Stimulated activated naive CD8-positive, alpha-beta T cell treated with anti-CD3 and anti-CD28 coated beads, Interleukin-15, amount 100 ng/mL, for 72 hours (primary cell): ENCODE results near the gene AARSD1.
"Not testable (repeated sequence)": the region's sequence is repeated elsewhere in the genome, so short reads cannot be mapped to it uniquely, and the experiment has no call there.

Experiments used
- ATAC-seq: fragments of 150-1000 bp; cut with Tn5 transposase; 2 replicates; pipeline ENCODE4 v1.10.0; 2021; ENCODE audit warnings: mild to moderate bottlenecking, moderate library complexity
- DNase-seq, 2 donors: peaks; one replicate each; pipeline ENCODE4 v3.0.0; 2021 to 2022
- H3K27ac Mint-ChIP-seq, 2 donors: one replicate each; pipeline ENCODE4 v1.8.0; 2022; ENCODE audit warnings: mild to moderate bottlenecking in 2 of 2, mixed read lengths in 2 of 2, moderate library complexity in 2 of 2
- H3K27me3 Mint-ChIP-seq: one replicate; pipeline ENCODE4 v1.8.0; 2022; ENCODE audit warnings: mixed read lengths
- H3K4me1 Mint-ChIP-seq: one replicate; pipeline ENCODE4 v1.8.0; 2022; ENCODE audit warnings: mild to moderate bottlenecking, mixed read lengths
- H3K4me3 Mint-ChIP-seq, 2 donors: one replicate each; pipeline ENCODE4 v1.8.0; 2022; ENCODE audit warnings: mild to moderate bottlenecking in 2 of 2, mixed read lengths in 2 of 2, moderate library complexity in 1 of 2
- H3K9me3 Mint-ChIP-seq, 2 donors: one replicate each; pipeline ENCODE4 v1.8.0; 2022; ENCODE audit warnings: mixed read lengths in 2 of 2

The AARSD1 gene

DNA sequence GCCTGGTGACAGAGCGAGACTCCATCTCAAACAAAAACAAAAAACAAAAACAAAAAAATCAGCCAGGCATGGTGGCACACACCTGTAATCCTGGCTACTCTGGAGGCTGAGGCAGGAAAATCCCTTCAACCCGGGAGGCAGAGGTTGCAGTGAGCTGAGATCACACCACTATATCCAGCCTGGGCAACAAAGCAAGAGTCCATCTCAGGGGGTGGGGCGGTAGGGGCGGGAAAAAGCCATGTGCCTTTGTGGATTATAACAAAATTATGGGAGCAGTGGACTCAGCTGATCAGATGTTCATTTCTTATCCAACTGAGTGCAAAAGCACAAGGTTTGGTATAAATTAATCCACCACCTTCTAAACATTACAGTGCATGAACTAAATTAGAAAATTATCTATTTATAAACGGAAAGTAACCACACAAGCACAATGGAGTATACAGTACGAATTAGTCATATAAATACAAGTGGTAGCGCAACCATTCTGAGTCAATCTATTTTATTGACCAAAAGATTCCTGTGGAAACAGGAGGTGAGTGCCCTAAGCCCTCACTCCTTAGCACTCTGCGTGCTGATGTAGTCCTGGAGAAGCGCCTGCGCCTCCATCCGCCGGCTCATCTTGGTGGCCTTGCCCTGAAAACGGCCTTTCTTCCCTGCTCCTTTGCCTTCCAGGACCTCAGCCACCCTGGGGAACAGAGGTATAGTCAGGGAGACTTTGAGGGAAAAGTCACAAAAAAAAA, 14.0 kb downstream of the AARSD1 start:
- H3K4me1 Mint-ChIP-seq, result no peaks in the 10 kb centered on the region
- H3K27me3 Mint-ChIP-seq, result no peaks in the 10 kb centered on the region
- H3K9me3 Mint-ChIP-seq, result no peaks in the 10 kb centered on the region
- ATAC-seq, result no peak
- no peak for DNase-seq
- no peak overlapping the region for H3K4me3 Mint-ChIP-seq
- no peak overlapping the region for H3K27ac Mint-ChIP-seq

DNA sequence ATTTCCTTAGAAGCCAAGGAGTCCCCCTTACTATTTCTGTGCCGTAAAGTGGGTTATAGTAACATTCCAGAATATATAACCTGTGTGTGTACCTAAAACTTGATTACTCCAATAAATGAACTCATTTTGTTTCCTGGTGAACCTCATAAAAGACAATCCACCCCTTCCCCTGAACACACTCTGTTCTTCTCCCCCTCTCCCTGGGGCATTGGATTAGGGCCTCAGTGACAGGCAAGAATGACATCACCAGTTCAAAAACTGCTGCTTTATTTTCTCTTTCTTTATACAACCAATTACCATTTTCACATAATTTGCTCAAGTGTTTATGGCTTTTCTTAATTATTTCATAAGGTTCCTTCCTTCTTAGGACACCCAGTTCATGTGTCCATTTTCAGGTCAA, 17.4 kb downstream of the AARSD1 start:
- Mint-ChIP-seq H3K4me3 (no peak overlapping the region), H3K4me1 (no peaks in the 10 kb centered on the region), H3K27me3 (no peaks in the 10 kb centered on the region), H3K27ac (peak overlapping the region in 1 of 2 donors; percentile 72), H3K9me3 (no peaks in the 10 kb centered on the region)
- DNase-seq, result no peak
- ATAC-seq, result no peak

DNA sequence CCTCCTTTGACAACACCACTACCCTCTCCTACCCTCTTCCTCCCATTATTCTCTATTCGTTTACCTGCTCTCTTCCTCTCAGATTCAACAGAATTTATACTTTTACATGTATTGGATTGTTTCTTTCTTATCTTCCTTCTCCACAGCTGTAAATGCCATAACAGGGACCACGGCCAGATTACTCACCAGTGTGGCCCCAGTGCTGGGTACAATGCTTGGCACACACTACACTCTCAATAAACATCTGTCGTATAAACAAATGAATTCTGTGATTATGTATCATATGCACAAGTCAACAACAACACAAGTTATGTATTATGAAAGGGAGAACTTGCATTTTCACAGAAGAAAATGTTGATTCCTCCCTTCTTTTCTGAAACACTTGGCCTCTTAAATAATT, 20.0 kb downstream of the AARSD1 start:
- no peaks in the 10 kb centered on the region for H3K4me1 Mint-ChIP-seq
- ATAC-seq (no peak), DNase-seq (no peak)
- no peak overlapping the region for H3K27ac Mint-ChIP-seq
- H3K27me3 Mint-ChIP-seq, result peaks cover 14% of the 10 kb centered on the region
- H3K9me3 Mint-ChIP-seq, result no peaks in the 10 kb centered on the region
- H3K4me3 Mint-ChIP-seq, result no peak overlapping the region

GRCh38 chr17:42937712-42938596, 26.3 kb downstream of the AARSD1 start:
- H3K4me3 Mint-ChIP-seq, result no peak overlapping the region
- no peak overlapping the region for H3K27ac Mint-ChIP-seq
- H3K27me3 Mint-ChIP-seq, result peaks cover 36% of the 10 kb centered on the region
- no peaks in the 10 kb centered on the region for H3K9me3 Mint-ChIP-seq
- no peaks in the 10 kb centered on the region for H3K4me1 Mint-ChIP-seq
- peak; percentile 80 for ATAC-seq
- peak; percentile 37 to 43 for DNase-seq

- H3K27ac Mint-ChIP-seq, result no peak overlapping the region
- no peaks in the 10 kb centered on the region for H3K9me3 Mint-ChIP-seq
- H3K4me3 Mint-ChIP-seq, result no peak overlapping the region
- H3K4me1 Mint-ChIP-seq, result peaks cover 16% of the 10 kb centered on the region
- DNase-seq (no peak), ATAC-seq (no peak)
- peaks cover 12% of the 10 kb centered on the region for H3K27me3 Mint-ChIP-seq
Observed at GRCh38 chr17:42929497-42929844, 34.8 kb downstream of the AARSD1 start.

DNA sequence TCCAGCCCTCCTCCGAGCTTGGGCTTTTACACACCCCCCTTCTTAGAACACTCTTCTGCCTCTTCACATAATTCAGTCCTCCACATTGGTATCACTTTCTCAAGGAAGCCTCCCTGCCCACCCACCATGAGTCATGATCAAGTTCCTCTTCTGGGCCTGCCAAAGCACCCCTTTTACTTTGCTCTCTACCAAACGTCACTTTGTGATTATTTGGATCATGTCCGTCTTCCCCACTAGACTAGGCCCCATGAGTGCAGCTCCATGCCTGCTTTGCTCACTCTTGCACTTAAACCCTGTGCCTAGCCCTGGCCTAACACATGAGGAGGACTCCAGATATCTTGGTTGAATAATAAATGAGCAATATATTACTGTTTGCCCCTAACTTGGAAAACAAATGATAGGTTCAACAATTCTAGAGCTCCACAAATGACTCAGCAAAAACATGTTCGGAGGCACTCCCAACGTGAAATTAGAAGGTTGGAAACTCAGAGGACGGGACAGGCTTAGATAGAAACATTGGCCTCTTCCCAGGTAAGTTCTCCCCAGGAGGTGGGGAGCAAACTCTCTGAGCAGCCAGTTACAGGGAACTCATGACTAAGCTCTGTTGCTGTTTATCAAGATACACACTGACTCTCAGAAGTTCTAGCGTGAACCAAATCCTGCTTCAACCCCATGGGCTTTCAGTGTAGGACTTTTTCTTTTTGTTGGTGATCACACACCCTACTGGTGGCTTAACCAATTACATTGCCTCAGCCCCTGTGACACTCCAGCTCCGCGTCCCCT, 35.3 kb downstream of the AARSD1 start:
- Mint-ChIP-seq H3K4me1 (peaks cover 16% of the 10 kb centered on the region), H3K27me3 (peaks cover 7% of the 10 kb centered on the region), H3K27ac (peak overlapping the region in 1 of 2 donors; percentile 19), H3K9me3 (no peaks in the 10 kb centered on the region), H3K4me3 (peak overlapping the region in 1 of 2 donors; percentile 37)
- peak; percentile 28 to 43 for DNase-seq
- peak; percentile 98 for ATAC-seq

- Mint-ChIP-seq H3K9me3 (no peaks in the 10 kb centered on the region), H3K27me3 (no peaks in the 10 kb centered on the region), H3K4me1 (peaks cover 16% of the 10 kb centered on the region), H3K27ac (peak overlapping the region; percentile 20 to 62), H3K4me3 (no peak overlapping the region)
- no peak for ATAC-seq
- DNase-seq, result no peak
Observed at GRCh38 chr17:42924891-42925290, 39.4 kb downstream of the AARSD1 start.

GRCh38 chr17:42923472-42923871, 40.8 kb downstream of the AARSD1 start:
- not testable (repeated sequence) for H3K9me3 Mint-ChIP-seq, H3K27me3 Mint-ChIP-seq, DNase-seq, H3K27ac Mint-ChIP-seq, H3K4me1 Mint-ChIP-seq, H3K4me3 Mint-ChIP-seq, ATAC-seq

GRCh38 chr17:42922294-42922693, 42.0 kb downstream of the AARSD1 start:
- DNase-seq (no peak), ATAC-seq (no peak)
- no peaks in the 10 kb centered on the region for H3K9me3 Mint-ChIP-seq
- peaks cover 5% of the 10 kb centered on the region for H3K4me1 Mint-ChIP-seq
- no peak overlapping the region for H3K27ac Mint-ChIP-seq
- H3K27me3 Mint-ChIP-seq, result no peaks in the 10 kb centered on the region
- no peak overlapping the region for H3K4me3 Mint-ChIP-seq

DNA sequence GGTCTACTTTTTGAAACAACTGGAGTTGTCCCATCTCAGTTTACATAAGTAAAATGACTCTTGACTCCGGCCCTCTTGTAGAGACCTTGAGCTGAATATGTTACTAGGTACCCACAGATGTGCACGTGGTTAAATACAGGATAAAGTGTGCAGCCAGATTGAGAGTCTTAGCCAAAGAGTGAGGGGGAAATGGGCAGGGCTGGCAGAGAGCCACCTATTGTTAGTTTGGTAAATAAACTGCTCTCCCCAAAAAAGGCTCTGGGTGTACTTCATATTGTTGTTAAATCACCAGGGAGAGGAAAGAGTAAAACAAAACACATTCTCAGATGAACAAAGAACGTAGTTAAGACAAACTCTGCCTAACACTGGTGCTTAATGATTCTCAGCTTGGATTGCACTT, 43.3 kb downstream of the AARSD1 start:
- H3K27me3 Mint-ChIP-seq, result no peaks in the 10 kb centered on the region
- DNase-seq (no peak), ATAC-seq (no peak)
- no peaks in the 10 kb centered on the region for H3K9me3 Mint-ChIP-seq
- H3K27ac Mint-ChIP-seq, result no peak overlapping the region
- peaks cover 5% of the 10 kb centered on the region for H3K4me1 Mint-ChIP-seq
- H3K4me3 Mint-ChIP-seq, result no peak overlapping the region

GRCh38 chr17:42920106-42920900, 44.0 kb downstream of the AARSD1 start:
- ATAC-seq (no peak), DNase-seq (no peak)
- Mint-ChIP-seq H3K4me1 (peaks cover 5% of the 10 kb centered on the region), H3K27me3 (no peaks in the 10 kb centered on the region), H3K4me3 (no peak overlapping the region), H3K9me3 (no peaks in the 10 kb centered on the region), H3K27ac (no peak overlapping the region)

- not testable (repeated sequence) for H3K27me3 Mint-ChIP-seq, H3K4me3 Mint-ChIP-seq, H3K4me1 Mint-ChIP-seq, H3K27ac Mint-ChIP-seq, DNase-seq, ATAC-seq, H3K9me3 Mint-ChIP-seq
Observed at GRCh38 chr17:42919522-42920077, 44.7 kb downstream of the AARSD1 start.

- H3K27ac Mint-ChIP-seq, result no peak overlapping the region
- no peak for ATAC-seq
- H3K27me3 Mint-ChIP-seq, result no peaks in the 10 kb centered on the region
- no peak for DNase-seq
- H3K9me3 Mint-ChIP-seq, result no peaks in the 10 kb centered on the region
- H3K4me1 Mint-ChIP-seq, result no peaks in the 10 kb centered on the region
- H3K4me3 Mint-ChIP-seq, result no peak overlapping the region
Observed at GRCh38 chr17:42918902-42919521, 45.2 kb downstream of the AARSD1 start.

- H3K27me3 Mint-ChIP-seq, result peaks cover 6% of the 10 kb centered on the region
- H3K9me3 Mint-ChIP-seq, result no peaks in the 10 kb centered on the region
- no peaks in the 10 kb centered on the region for H3K4me1 Mint-ChIP-seq
- no peak for ATAC-seq
- H3K4me3 Mint-ChIP-seq, result no peak overlapping the region
- no peak overlapping the region for H3K27ac Mint-ChIP-seq
- no peak for DNase-seq
Observed at GRCh38 chr17:42917236-42917603, 47.0 kb downstream of the AARSD1 start.
